Keratinocyte (primary cell): ENCODE results near the gene C2orf92. TPM values are rescaled to one million over a fixed set of nuclear protein-coding genes. Genes with fewer than 3 reads are reported as not detected.

Experiments used
- DNase-seq: peaks from one replicate; pipeline ENCODE4 v3.0.0-alpha.2; 2011; ENCODE audit warnings: low read depth, missing footprints, low spot score
- FAIRE-seq: peaks from 2 replicates; lab custom pipeline; 2011; peaks lifted over from hg19 to GRCh38; lab: Jason Lieb, UNC
- H2AFZ ChIP-seq: 2 replicates; pipeline ENCODE4 v1.6.0; 2012; ENCODE audit warnings: low read length, control low read depth, inconsistent platforms; ENCODE audit not compliant: control insufficient read depth
- H3K27ac ChIP-seq: 2 replicates; pipeline ENCODE4 v1.5.1; 2011; ENCODE audit warnings: low read length; ENCODE audit not compliant: control insufficient read depth, insufficient read depth
- H3K27me3 ChIP-seq: 3 replicates; pipeline ENCODE4 v1.6.0; 2011; ENCODE audit warnings: low read length; ENCODE audit not compliant: control insufficient read depth, insufficient read depth; ENCODE audit errors: extremely low read depth
- H3K36me3 ChIP-seq, 2 experiments: 2 replicates in 1 of 2; 3 replicates in 1 of 2; pipeline ENCODE4 v1.5.1; 2011; ENCODE audit warnings: low read length in 2 of 2, mild to moderate bottlenecking in 1 of 2; ENCODE audit not compliant: control insufficient read depth in 2 of 2, insufficient read depth in 2 of 2; ENCODE audit errors: extremely low read depth in 1 of 2
- H3K4me1 ChIP-seq: 3 replicates; pipeline ENCODE4 v1.5.1; 2011; ENCODE audit warnings: low read length; ENCODE audit not compliant: control insufficient read depth, insufficient read depth; ENCODE audit errors: extremely low read depth
- H3K4me2 ChIP-seq: 3 replicates; pipeline ENCODE4 v1.6.0; 2011; ENCODE audit warnings: low read depth, low read length; ENCODE audit not compliant: control insufficient read depth, insufficient read depth; ENCODE audit errors: extremely low read depth
- H3K4me3 ChIP-seq, 3 experiments: fragments of 200-600 bp in 1 of 3; sonication (generic) in 1 of 3; 2 replicates in 2 of 3; 3 replicates in 1 of 3; pipeline ENCODE4 v1.5.1; 2011 to 2016; ENCODE audit warnings: low read length in 3 of 3, mild to moderate bottlenecking in 3 of 3, control low read depth in 2 of 3, inconsistent platforms in 1 of 3, low read depth in 1 of 3, mixed read lengths in 1 of 3, mixed run types in 1 of 3, moderate library complexity in 1 of 3; ENCODE audit not compliant: control insufficient read depth in 2 of 3, insufficient read depth in 2 of 3; ENCODE audit errors: extremely low read depth in 1 of 3
- H3K79me2 ChIP-seq: 2 replicates; pipeline ENCODE4 v1.6.0; 2012; ENCODE audit warnings: low read length; ENCODE audit not compliant: control insufficient read depth, insufficient read depth
- H3K9ac ChIP-seq: 3 replicates; pipeline ENCODE4 v1.6.0; 2011; ENCODE audit warnings: low read length; ENCODE audit not compliant: control insufficient read depth, insufficient read depth; ENCODE audit errors: extremely low read depth
- H3K9me1 ChIP-seq: 3 replicates; pipeline ENCODE4 v1.6.0; 2011; ENCODE audit warnings: low read length; ENCODE audit not compliant: control insufficient read depth, insufficient read depth; ENCODE audit errors: extremely low read depth
- H3K9me3 ChIP-seq: 2 replicates; pipeline ENCODE4 v1.5.1; 2012; ENCODE audit warnings: low read depth, low read length; ENCODE audit not compliant: control insufficient read depth
- H4K20me1 ChIP-seq: 3 replicates; pipeline ENCODE4 v1.6.0; 2011; ENCODE audit warnings: low read length; ENCODE audit not compliant: control insufficient read depth, insufficient read depth; ENCODE audit errors: extremely low read depth
- CTCF ChIP-seq, 3 experiments: IDR thresholded peaks in 1 of 3; conservative IDR thresholded peaks in 1 of 3; optimal IDR thresholded peaks in 1 of 3; 2 replicates in 2 of 3; 3 replicates in 1 of 3; pipeline versions ENCODE3 to v1.5.1; 2011; ENCODE audit warnings: low read length in 3 of 3, mild to moderate bottlenecking in 3 of 3, moderate library complexity in 2 of 3, control low read depth in 1 of 3, inconsistent platforms in 1 of 3; ENCODE audit not compliant: insufficient read depth in 2 of 3; ENCODE audit errors: extremely low read depth in 1 of 3
- EZH2 ChIP-seq: IDR thresholded peaks from one replicate; pipeline ENCODE4 v1.6.1; 2012; ENCODE audit warnings: inconsistent platforms, mild to moderate bottlenecking, low read length, moderate library complexity
- dilution Hi-C: fragments of 300-500 bp; cut with MboI; formaldehyde crosslinking; loops from one replicate; pipeline ENCODE4 v1.7.0; 2020; ENCODE audit warnings: low sequenced_read_pairs; ENCODE audit not compliant: extremely low pct_ligation_motif_present
- polyA plus RNA-seq, 5 experiments: library from polyadenylated mRNA; depleted of rRNA in 3 of 5; stranded (reverse) in 3 of 5; stranded (forward) in 1 of 5; unstranded in 1 of 5; fragments of >200 nt; gene quantifications; 1 replicate in 1 of 5; 2 replicates in 3 of 5; 3 replicates in 1 of 5; pipeline versions ENCODE4 v1.2.1 to v1.2.3, GENCODE V29; 2011 to 2012; ENCODE audit warnings: missing spikeins in 2 of 5, low read depth in 1 of 5, low replicate concordance in 1 of 5

The C2orf92 gene
- polyA plus RNA-seq, 1 donor (not counting 4 experiments of a cell fraction or from before 2014, with no cell fraction given) = 1.6 TPM

GRCh38 chr2:97702731-97703470 lies 33.4 kb downstream of the C2orf92 start:
- dilution Hi-C loops = no loop called here

DNA sequence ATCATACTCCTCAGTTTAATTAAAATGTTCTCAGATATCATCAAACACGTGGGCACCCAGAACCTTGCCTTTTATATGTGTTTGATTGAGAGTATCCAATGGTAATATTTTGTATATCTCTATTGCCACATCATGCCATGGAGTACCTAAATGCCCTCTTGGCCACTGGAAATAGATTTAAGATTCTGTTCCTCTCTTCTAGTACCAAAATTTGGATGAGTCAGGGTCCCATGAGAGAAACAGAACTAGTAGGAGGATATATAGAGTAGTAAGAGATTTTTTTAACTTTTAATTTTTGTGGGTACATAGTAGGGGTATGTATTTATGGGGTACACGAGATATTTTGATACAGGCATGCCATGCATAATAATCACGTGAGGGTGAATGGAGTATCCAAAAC lies 34.2 kb downstream of the C2orf92 start:
- Histone ChIP-seq H2AFZ (no peak overlapping the region), H3K36me3 (no peaks in the 10 kb centered on the region), H3K4me1 (no peaks in the 10 kb centered on the region), H4K20me1 (no peaks in the 10 kb centered on the region), H3K4me2 (no peak overlapping the region), H3K27ac (no peak overlapping the region), H3K27me3 (no peaks in the 10 kb centered on the region), H3K9ac (no peak overlapping the region), H3K79me2 (no peaks in the 10 kb centered on the region), H3K9me1 (no peaks in the 10 kb centered on the region), H3K9me3 (no peaks in the 10 kb centered on the region), H3K4me3 (no peak overlapping the region)
- dilution Hi-C loops = no loop called here
- FAIRE-seq (no peak), DNase-seq (no peak)
- TF ChIP-seq CTCF (optimal IDR thresholded peaks at IDR 0.05 in 1 of 3, IDR thresholded peaks at IDR 0.05 in 1 of 3, conservative IDR thresholded peaks at IDR 0.05 in 1 of 3; ENCODE audit: extremely low read depth in 1 of 3, insufficient read depth in 2 of 3, low read length in 3 of 3) (no peak), EZH2 (no peak)

More at GRCh38 chr2:97702731-97703470, 33.4 kb downstream of the C2orf92 start:
- Histone ChIP-seq H3K36me3 (no peaks in the 10 kb centered on the region), H3K4me1 (no peaks in the 10 kb centered on the region), H2AFZ (no peak overlapping the region), H3K9me3 (no peaks in the 10 kb centered on the region), H3K4me3 (no peak overlapping the region), H3K9ac (no peak overlapping the region), H3K4me2 (no peak overlapping the region), H3K9me1 (no peaks in the 10 kb centered on the region), H3K27me3 (no peaks in the 10 kb centered on the region), H4K20me1 (no peaks in the 10 kb centered on the region), H3K79me2 (no peaks in the 10 kb centered on the region), H3K27ac (no peak overlapping the region)
- TF ChIP-seq CTCF (optimal IDR thresholded peaks at IDR 0.05 in 1 of 3, IDR thresholded peaks at IDR 0.05 in 1 of 3, conservative IDR thresholded peaks at IDR 0.05 in 1 of 3; ENCODE audit: extremely low read depth in 1 of 3, insufficient read depth in 2 of 3, low read length in 3 of 3) (no peak), EZH2 (no peak)
- FAIRE-seq (no peak), DNase-seq (no peak)
